ENCODE measurements around the gene STAB2. TPM values are rescaled to one million over a fixed set of nuclear protein-coding genes. Genes with fewer than 3 reads are reported as not detected.

STAB2 gene
- total RNA-seq, 1 donor from 2014 or later: not detected

GRCh38 chr12:103557628-103558010 lies 29.5 kb upstream of the STAB2 start:
- H3K4me1 Mint-ChIP-seq (ENCODE audit: unreplicated experiment): peaks cover 2% of the 10 kb centered on the region
- no peak overlapping the region for H3K4me3 Mint-ChIP-seq (ENCODE audit: unreplicated experiment)
- DNase-seq (ENCODE audit: extremely low spot score, unreplicated experiment): no peak
- TF ChIP-seq CTCF (IDR thresholded peaks at IDR 0.05): no peak
- peaks cover 19% of the 10 kb centered on the region for H3K27me3 Mint-ChIP-seq (ENCODE audit: unreplicated experiment)
- H3K36me3 Mint-ChIP-seq (ENCODE audit: unreplicated experiment): no peaks in the 10 kb centered on the region
- no peak overlapping the region for H3K27ac Mint-ChIP-seq (ENCODE audit: unreplicated experiment)
- H3K9me3 Mint-ChIP-seq (ENCODE audit: unreplicated experiment): no peaks in the 10 kb centered on the region

GRCh38 chr12:103558879-103559278 lies 28.2 kb upstream of the STAB2 start:
- Mint-ChIP-seq H3K36me3 (ENCODE audit: unreplicated experiment) (no peaks in the 10 kb centered on the region), H3K9me3 (ENCODE audit: unreplicated experiment) (no peaks in the 10 kb centered on the region), H3K4me3 (ENCODE audit: unreplicated experiment) (no peak overlapping the region), H3K27ac (ENCODE audit: unreplicated experiment) (no peak overlapping the region), H3K4me1 (ENCODE audit: unreplicated experiment) (peaks cover 2% of the 10 kb centered on the region), H3K27me3 (ENCODE audit: unreplicated experiment) (peaks cover 9% of the 10 kb centered on the region)
- no peak for TF ChIP-seq CTCF (IDR thresholded peaks at IDR 0.05)
- no peak for DNase-seq (ENCODE audit: extremely low spot score, unreplicated experiment)

GRCh38 chr12:103560604-103561101 lies 26.4 kb upstream of the STAB2 start:
- H3K36me3 Mint-ChIP-seq (ENCODE audit: unreplicated experiment): no peaks in the 10 kb centered on the region
- no peak overlapping the region for H3K27ac Mint-ChIP-seq (ENCODE audit: unreplicated experiment)
- TF ChIP-seq CTCF (IDR thresholded peaks at IDR 0.05): no peak
- H3K4me1 Mint-ChIP-seq (ENCODE audit: unreplicated experiment): peaks cover 2% of the 10 kb centered on the region
- no peak overlapping the region for H3K4me3 Mint-ChIP-seq (ENCODE audit: unreplicated experiment)
- peaks cover 10% of the 10 kb centered on the region for H3K9me3 Mint-ChIP-seq (ENCODE audit: unreplicated experiment)
- H3K27me3 Mint-ChIP-seq (ENCODE audit: unreplicated experiment): peaks cover 3% of the 10 kb centered on the region
- no peak for DNase-seq (ENCODE audit: extremely low spot score, unreplicated experiment)

DNA sequence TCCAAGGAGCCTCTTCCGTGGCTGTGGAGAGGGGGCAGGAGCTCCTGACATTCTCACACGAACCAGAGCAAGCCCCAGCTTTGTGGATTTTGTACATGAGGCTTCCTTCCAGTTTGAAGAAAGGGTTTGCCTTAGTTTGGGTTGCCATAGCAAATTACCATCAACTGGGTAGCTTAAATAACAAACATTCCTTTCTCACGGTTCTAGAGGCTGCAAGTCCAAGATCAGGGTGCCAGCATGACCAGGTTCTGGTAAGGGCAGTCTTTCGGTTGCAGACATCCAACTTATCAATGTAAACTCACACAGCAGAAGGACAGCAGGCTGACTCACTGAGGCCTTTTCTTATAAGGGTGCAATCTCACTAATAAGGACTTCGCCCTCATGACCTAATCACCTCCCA lies 25.9 kb upstream of the STAB2 start:
- no peak for TF ChIP-seq CTCF (IDR thresholded peaks at IDR 0.05)
- Mint-ChIP-seq H3K4me3 (ENCODE audit: unreplicated experiment) (no peak overlapping the region), H3K36me3 (ENCODE audit: unreplicated experiment) (no peaks in the 10 kb centered on the region), H3K27ac (ENCODE audit: unreplicated experiment) (no peak overlapping the region), H3K9me3 (ENCODE audit: unreplicated experiment) (peaks cover 15% of the 10 kb centered on the region), H3K27me3 (ENCODE audit: unreplicated experiment) (peaks cover 2% of the 10 kb centered on the region), H3K4me1 (ENCODE audit: unreplicated experiment) (peaks cover 2% of the 10 kb centered on the region)
- DNase-seq (ENCODE audit: extremely low spot score, unreplicated experiment): no peak

DNA sequence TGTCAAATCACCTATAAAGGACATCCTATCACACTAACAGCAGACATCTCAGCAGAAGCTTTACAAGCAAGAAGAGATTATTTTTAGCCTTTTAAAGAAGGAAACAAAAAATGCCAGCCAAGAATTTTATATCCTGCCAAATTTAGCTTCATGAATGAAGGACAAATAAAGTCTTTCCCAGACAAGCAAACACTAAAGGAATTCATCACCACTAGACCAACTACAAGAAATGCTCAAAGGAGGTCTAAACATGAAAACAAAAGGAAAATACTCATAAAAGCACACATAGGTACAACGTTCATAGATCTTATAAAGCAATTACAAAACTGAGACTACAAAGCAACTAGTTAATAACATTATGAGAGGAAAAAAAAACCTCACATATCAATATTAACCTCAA lies 20.7 kb upstream of the STAB2 start:
- no peak overlapping the region for H3K4me3 Mint-ChIP-seq (ENCODE audit: unreplicated experiment)
- no peaks in the 10 kb centered on the region for H3K36me3 Mint-ChIP-seq (ENCODE audit: unreplicated experiment)
- no peak for DNase-seq (ENCODE audit: extremely low spot score, unreplicated experiment)
- peaks cover 35% of the 10 kb centered on the region for H3K27me3 Mint-ChIP-seq (ENCODE audit: unreplicated experiment)
- TF ChIP-seq CTCF (IDR thresholded peaks at IDR 0.05): no peak
- no peak overlapping the region for H3K27ac Mint-ChIP-seq (ENCODE audit: unreplicated experiment)
- peaks cover 23% of the 10 kb centered on the region for H3K9me3 Mint-ChIP-seq (ENCODE audit: unreplicated experiment)
- no peaks in the 10 kb centered on the region for H3K4me1 Mint-ChIP-seq (ENCODE audit: unreplicated experiment)
